ENCODE data around the gene CERK.
"Not testable (repeated sequence)": the region's sequence is repeated elsewhere in the genome, so short reads cannot be mapped to it uniquely, and the experiment has no call there.

Gene CERK

GRCh38 chr22:46635756-46636155, 102.3 kb downstream of the CERK start:
- H3K4me3 ChIP-seq (ENCODE audit: low read length) = no peak overlapping the region
- H2AFZ ChIP-seq (ENCODE audit: low read depth, low read length) = no peak overlapping the region
- peaks cover 3% of the 10 kb centered on the region for H3K4me1 ChIP-seq (ENCODE audit: insufficient read depth, low read length)
- no peaks in the 10 kb centered on the region for H3K27me3 ChIP-seq (ENCODE audit: insufficient read depth, low read length)
- no peaks in the 10 kb centered on the region for H3K36me3 ChIP-seq (ENCODE audit: insufficient read depth, low read length)
- H3K9me3 ChIP-seq (ENCODE audit: low read length) = peaks cover 4% of the 10 kb centered on the region

GRCh38 chr22:46634973-46635685, 102.9 kb downstream of the CERK start:
- not testable (repeated sequence) for H2AFZ ChIP-seq (ENCODE audit: low read depth, low read length); H3K36me3 ChIP-seq (ENCODE audit: insufficient read depth, low read length); H3K27me3 ChIP-seq (ENCODE audit: insufficient read depth, low read length); H3K4me1 ChIP-seq (ENCODE audit: insufficient read depth, low read length); H3K4me3 ChIP-seq (ENCODE audit: low read length)
- peaks cover 10% of the 10 kb centered on the region for H3K9me3 ChIP-seq (ENCODE audit: low read length)

All from neuron (in vitro differentiated cells).